Astrocyte (in vitro differentiated cells and primary cell): ENCODE measurements around the gene RGR.

ENCODE experiments used
- EZH2 ChIP-seq: IDR thresholded peaks from 2 replicates; pipeline ENCODE4 v1.6.1; 2012; ENCODE audit warnings: mild to moderate bottlenecking, low read length, inconsistent platforms; ENCODE audit not compliant: insufficient read depth
- TF ChIP-seq, protein P1 (sequence below): IDR thresholded peaks from 2 replicates; pipeline ENCODE4 v1.5.1; 2011; ENCODE audit warnings: low read depth, mild to moderate bottlenecking, inconsistent platforms, low read length, moderate library complexity; ENCODE audit not compliant: insufficient read depth

DNA sequence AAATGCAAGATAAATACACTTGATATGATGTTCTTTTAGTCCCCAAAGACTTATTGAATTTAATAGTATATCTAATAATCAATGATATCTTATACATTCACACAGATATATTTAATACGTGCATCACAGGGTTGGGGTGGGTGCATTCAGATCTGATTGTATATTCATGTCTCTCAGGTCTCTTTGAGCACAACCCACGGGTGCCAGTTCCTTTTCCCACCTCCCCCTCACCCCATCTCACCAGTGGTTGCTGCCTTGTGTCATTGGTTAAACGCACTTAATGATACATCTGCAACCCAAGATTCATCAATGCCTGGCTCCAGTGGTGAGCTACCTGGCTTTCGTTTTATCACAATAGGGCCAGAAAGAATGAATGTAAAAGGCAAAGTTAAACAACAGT lies 9.8 kb upstream of the RGR start:
- TF ChIP-seq, protein P1, sequence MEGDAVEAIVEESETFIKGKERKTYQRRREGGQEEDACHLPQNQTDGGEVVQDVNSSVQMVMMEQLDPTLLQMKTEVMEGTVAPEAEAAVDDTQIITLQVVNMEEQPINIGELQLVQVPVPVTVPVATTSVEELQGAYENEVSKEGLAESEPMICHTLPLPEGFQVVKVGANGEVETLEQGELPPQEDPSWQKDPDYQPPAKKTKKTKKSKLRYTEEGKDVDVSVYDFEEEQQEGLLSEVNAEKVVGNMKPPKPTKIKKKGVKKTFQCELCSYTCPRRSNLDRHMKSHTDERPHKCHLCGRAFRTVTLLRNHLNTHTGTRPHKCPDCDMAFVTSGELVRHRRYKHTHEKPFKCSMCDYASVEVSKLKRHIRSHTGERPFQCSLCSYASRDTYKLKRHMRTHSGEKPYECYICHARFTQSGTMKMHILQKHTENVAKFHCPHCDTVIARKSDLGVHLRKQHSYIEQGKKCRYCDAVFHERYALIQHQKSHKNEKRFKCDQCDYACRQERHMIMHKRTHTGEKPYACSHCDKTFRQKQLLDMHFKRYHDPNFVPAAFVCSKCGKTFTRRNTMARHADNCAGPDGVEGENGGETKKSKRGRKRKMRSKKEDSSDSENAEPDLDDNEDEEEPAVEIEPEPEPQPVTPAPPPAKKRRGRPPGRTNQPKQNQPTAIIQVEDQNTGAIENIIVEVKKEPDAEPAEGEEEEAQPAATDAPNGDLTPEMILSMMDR: no peak
- no peak for TF ChIP-seq EZH2
